HG03575 (cell line): ENCODE measurements around the gene RPL26.

Source experiments
- ATAC-seq: cut with Tn5 transposase; IDR thresholded peaks from one replicate; pipeline ENCODE4 v1.9.1; 2021; ENCODE audit not compliant: unreplicated experiment, insufficient number of reproducible peaks, low FRiP score; ENCODE audit errors: extremely low read depth

Gene RPL26

GRCh38 chr17:8383143-8383822, at the start of gene RPL26:
RPL26 (minus strand) TSS chr17:8383193; CDS start chr17:8382310, 883 bp downstream.
- peak; percentile 82 for ATAC-seq

- ATAC-seq, result no peak
Measured at GRCh38 chr17:8430966-8431365, 48.0 kb upstream of the RPL26 start.

- no peak for ATAC-seq
Measured at GRCh38 chr17:8426802-8427201, 43.8 kb upstream of the RPL26 start.

- ATAC-seq, result no peak
Measured at GRCh38 chr17:8426094-8426720, 43.2 kb upstream of the RPL26 start.

GRCh38 chr17:8421571-8421970, 38.6 kb upstream of the RPL26 start:
- no peak for ATAC-seq

GRCh38 chr17:8420041-8420934, 37.3 kb upstream of the RPL26 start:
- no peak for ATAC-seq

- ATAC-seq, result no peak
Measured at GRCh38 chr17:8419305-8419704, 36.3 kb upstream of the RPL26 start.

- ATAC-seq, result no peak
Measured at GRCh38 chr17:8418471-8418870, 35.5 kb upstream of the RPL26 start.

GRCh38 chr17:8417806-8418205, 34.8 kb upstream of the RPL26 start:
- no peak for ATAC-seq

GRCh38 chr17:8413938-8414337, 30.9 kb upstream of the RPL26 start:
- ATAC-seq, result no peak

GRCh38 chr17:8413328-8413727, 30.3 kb upstream of the RPL26 start:
- ATAC-seq, result no peak

GRCh38 chr17:8412089-8412488, 29.1 kb upstream of the RPL26 start:
- ATAC-seq, result no peak

GRCh38 chr17:8410883-8411238, 27.9 kb upstream of the RPL26 start:
- no peak for ATAC-seq

- no peak for ATAC-seq
Measured at GRCh38 chr17:8409966-8410882, 27.2 kb upstream of the RPL26 start.

GRCh38 chr17:8408371-8408770, 25.4 kb upstream of the RPL26 start:
- ATAC-seq, result no peak

- ATAC-seq, result no peak
Measured at GRCh38 chr17:8406174-8406573, 23.2 kb upstream of the RPL26 start.

GRCh38 chr17:8405499-8406016, 22.6 kb upstream of the RPL26 start:
- no peak for ATAC-seq

GRCh38 chr17:8402921-8403536, 20.0 kb upstream of the RPL26 start:
- no peak for ATAC-seq
